GM21619 (cell line): Measurements from ENCODE around the gene PPM1D.
"Not testable (repeated sequence)": the region's sequence is repeated elsewhere in the genome, so short reads cannot be mapped to it uniquely, and the experiment has no call there.

Experiments
- ATAC-seq: cut with Tn5 transposase; IDR thresholded peaks from one replicate; pipeline ENCODE4 v1.9.1; 2021; ENCODE audit not compliant: unreplicated experiment

PPM1D gene

DNA sequence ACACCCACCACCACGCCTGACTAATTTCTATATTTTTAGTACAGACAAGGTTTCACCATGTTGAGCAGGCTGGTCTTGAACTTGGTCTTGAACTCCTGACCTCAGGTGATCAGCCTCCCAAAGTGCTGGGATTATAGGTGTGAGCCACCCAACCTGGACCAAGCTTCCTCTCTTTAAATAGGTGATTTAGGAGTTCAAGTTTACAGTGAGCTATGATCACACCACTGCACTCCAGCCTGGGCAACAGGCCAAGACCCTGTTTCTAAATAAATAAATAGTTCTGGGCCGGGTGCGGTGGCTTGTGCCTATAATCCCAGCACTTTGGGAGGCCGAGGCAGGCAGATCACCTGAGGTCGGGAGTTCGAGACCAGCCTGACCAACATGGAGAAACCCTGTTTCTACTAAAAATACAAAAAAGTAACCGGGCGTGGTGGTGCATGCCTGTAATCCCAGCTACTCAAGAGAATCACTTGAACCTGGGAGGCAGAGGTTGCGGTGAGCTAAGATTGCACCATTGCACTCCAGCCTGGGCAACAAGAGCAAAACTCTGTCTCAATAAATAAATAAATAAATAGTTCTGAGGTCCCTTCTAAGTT is 6.5 kb upstream of the PPM1D start:
- not testable (repeated sequence) for ATAC-seq

- ATAC-seq = not testable (repeated sequence)
Observed at GRCh38 chr17:60594170-60594569, 5.8 kb upstream of the PPM1D start.

GRCh38 chr17:60594734-60595133 is 5.3 kb upstream of the PPM1D start:
- no peak for ATAC-seq

DNA sequence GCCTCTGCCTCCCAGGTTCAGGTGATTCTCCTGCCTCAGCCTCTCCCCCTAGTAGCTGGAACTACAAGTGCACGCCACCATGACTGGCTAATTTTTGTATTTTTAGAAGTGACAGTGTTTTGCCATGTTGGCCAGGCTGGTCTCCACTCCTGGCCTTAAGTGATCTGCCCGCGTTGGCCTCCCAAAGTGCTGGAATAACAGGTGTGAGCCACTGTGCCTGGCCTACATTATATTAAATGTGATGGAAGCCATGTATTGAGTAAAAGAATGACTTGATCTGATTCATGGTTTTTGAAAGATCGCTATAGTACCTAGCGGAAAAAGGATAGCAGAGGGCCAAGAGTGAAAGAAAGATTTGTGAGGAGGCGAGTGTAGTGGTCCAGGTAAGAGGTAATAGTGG is 2.7 kb upstream of the PPM1D start:
- no peak for ATAC-seq

DNA sequence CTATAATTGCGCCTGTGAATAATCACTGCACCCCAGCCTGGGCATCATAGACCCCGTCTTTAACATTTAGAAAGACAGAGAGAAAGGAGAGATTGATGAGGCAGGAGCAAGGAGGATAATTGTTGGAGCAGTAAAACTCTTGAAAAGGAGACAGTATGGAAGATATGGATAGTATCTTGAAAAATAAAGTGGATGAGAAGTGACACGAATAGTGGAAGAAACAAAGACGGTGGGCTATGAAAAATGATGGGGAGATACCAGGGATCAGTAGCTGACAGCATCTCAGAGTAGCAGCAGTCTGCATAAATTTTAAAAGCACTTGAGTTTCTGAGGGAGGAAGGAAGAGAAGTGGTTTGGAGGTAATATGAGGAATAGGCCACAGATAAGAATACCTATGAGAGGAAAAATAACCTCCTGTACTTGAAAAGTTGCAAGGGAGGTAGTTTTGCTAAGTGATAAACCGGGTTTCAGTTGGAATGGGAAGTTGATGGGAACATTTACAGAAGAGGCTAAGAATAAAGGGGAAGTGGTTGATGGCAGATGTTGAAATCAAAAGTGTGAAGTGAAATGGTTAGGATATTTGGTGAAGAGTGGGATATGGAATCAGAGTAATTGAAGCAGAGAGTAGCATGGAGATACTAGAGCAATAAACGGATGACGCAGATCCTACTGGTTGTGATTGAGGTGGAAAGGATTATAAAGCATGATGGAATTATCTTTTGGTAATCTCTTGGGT is 1.8 kb upstream of the PPM1D start:
- no peak for ATAC-seq

DNA sequence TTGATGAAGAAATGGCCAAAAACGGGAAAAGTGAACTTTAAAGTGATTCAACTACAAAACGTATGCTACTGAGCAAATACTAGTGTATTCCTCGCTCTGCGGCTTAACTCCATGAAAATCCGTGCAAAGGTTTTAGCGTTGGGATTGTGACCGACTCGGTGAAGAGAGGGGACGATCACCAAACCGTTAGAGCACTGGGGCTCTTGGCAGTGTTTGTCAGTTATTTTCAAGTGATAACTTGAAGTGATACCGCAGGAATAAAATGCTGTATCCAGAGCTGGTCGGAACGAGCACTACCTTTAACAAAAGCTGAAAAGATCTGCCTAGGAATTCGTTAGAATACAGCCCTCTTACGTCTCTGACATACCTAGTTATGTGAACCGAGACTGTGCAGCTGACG is 773 bp upstream of the PPM1D start:
- ATAC-seq = no peak

- peak; percentile 15 for ATAC-seq
Observed at GRCh38 chr17:60600490-60601446, 775 bp downstream of the PPM1D start.

- no peak for ATAC-seq
Observed at GRCh38 chr17:60601447-60602384, 1.7 kb downstream of the PPM1D start.

DNA sequence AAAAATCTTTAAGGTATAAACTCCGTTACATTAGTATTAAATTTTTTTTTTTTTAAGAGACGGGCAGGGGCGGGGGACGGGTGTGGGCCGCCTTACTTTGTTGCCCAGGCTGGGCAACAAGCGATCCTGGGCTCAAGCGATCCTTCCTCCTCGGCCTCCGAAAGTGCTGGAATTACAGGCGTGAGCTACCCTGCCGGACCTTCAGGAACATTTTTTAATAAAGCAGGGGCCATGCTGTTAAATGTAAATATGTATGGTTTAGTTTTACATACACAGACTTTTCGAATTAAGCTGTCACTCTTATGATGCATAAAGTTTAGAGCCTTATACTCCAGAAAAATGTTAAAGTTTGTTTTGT is 2.4 kb downstream of the PPM1D start:
- no peak for ATAC-seq

GRCh38 chr17:60602871-60603270 is 2.9 kb downstream of the PPM1D start:
- no peak for ATAC-seq

DNA sequence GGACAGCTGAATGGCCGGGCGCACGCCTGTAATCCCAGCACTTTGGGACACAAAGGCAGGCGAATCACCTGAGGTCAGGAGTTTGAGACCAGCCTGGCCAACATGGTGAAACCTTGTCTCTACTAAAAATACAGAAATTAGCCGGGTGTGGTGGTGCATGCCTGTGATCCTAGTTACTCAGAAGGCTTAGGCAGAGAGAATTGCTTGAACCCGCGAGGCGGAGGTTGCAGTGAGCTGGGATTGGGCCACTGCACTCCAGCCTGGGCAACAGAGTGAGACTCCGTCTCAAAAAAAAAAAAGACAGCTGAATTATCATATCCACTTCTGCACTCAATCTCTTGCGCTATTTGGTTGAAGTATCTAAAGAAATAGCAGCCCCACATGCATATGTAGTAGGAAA is 3.5 kb downstream of the PPM1D start:
- not testable (repeated sequence) for ATAC-seq

DNA sequence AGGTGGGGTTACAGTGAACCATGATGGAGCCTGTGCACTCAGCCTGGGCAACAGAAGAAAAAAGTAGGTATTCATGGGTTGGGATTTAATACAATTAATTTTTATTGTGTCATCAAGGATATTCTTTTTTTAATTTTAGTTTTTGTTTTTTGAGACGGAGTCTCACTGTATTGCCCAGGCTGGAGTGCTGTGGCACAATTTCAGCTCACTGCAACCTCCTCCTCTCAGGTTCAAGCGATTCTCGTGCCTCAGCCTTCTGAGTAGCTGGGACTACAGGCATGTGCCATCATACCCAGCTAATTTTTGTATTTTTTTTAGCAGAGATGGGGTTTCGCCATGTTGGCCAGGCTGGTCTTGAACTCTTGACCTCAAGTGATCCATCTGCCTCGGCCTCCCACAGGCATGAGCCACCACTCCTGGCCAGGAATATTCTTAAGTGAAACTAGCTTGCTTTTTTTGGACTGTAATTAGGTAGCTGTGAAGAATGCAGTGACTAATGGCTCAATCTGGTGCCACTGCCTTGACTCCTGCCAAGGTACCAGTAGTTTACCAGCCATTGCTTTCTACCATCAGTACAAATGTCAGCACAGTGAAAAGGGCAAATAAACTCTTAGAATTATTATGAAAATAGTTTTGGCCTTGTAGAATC is 4.8 kb downstream of the PPM1D start:
- ATAC-seq = no peak

GRCh38 chr17:60606036-60606435 is 6.0 kb downstream of the PPM1D start:
- ATAC-seq = no peak

DNA sequence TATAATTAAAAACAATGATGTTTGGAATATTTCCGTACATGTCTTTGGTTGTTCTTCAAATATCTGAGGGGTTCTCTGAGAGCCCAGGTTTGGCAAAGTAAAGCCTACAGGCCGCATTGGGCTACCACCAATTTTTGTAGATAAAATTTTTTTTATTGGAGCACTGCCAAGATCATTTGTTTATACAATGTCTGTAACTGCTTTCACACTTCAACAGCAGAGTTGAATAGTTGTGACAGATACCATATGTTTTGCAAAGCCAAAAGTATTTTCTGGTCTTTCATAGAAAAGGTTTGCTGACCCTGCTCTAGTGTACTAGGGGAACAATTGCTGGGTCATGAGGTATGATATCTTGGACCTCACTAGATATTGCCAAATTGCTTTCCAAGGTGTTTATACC is 10.5 kb downstream of the PPM1D start:
- ATAC-seq = no peak

DNA sequence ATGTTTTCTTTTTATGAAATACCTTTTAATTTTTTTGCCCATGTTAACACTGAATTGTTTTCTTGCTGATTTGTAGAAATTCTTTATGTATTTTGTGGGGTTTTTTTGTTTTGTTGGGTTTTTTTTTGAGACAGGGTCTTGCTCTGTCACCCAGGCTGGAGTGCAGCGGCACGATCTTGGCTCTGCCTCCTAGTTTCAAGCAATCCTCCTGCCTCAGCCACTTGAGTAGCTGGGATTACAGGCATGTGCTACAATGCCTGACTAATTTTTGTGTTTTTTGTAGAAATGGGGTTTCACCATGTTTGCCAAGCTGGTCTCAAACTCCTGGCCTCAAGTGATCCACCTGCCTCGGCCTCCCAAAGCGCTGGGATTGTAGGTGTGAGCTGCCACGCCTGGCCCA is 11.3 kb downstream of the PPM1D start:
- not testable (repeated sequence) for ATAC-seq

DNA sequence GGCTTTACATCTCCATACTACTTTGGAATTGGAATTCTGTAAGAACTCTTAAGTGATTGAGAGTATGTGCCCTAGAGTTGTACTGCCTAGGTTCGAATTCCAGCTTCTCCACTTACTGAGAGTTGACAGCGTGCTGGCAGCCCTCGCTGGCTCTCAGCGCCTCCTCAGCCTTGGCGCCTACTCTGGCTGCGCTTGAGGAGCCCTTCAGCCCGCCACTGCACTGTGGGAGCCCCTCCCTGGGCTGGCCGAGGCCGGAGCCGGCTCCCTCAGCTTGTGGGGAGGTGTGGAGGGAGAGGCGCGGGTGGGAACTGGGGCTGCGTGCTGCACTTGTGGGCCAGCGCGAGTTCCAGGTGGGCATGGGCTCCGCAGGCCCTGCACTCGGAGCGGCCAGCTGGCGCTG is 13.3 kb downstream of the PPM1D start:
- ATAC-seq = no peak

DNA sequence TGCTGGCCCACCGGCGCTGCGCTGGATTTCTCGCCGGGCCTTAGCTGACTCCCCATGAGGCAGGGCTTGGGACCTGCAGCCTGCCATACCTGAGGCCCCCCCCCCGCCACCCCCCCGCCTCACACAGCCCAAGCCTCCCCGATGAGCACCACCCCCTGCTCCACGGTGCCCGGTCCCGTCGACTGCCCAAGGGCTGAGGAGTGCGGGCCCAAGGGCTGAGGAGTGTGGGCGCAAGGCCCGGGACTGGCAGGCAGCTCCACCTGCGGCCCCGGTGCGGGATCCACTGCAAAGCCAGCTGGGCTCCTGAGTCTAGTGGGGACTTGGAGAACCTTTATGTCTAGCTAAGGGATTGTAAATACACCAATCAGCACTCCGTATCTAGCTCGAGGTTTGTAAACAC is 13.8 kb downstream of the PPM1D start:
- not testable (repeated sequence) for ATAC-seq

GRCh38 chr17:60614247-60614646 is 14.3 kb downstream of the PPM1D start:
- ATAC-seq = not testable (repeated sequence)

- ATAC-seq = no peak
Observed at GRCh38 chr17:60615108-60615507, 15.1 kb downstream of the PPM1D start.

DNA sequence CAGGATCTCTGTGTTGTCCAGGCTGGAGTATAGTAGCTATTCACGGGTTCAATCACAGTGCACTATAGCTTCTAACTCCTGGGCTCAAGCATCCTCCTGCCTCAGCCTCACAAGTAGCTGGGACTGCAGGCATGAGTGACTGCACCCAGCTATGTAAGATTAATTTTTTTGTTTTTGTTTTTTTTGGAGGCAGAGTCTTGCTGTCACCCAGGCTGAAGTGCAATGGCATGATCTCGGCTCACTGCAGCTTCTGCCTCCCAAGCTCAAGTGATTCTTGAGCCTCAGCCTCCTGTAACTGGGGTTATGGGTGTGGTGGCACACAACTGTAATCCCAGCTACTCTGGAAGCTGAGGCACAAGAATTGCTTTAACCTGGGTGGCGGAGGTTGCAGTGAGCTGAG is 15.8 kb downstream of the PPM1D start:
- no peak for ATAC-seq
